NOMO-1 treated with dmso at 0.1 percent for 144 hours (cell line): ENCODE results near the gene GALNT18.

ENCODE experiments used
- DNase-seq: peaks from one replicate; lab custom pipeline; 2025; ENCODE audit not compliant: unreplicated experiment; lab: John Stamatoyannopoulos, UW

The GALNT18 gene

GRCh38 chr11:11415901-11416300 lies 205.9 kb downstream of the GALNT18 start:
- no peak for DNase-seq

GRCh38 chr11:11414996-11415395 lies 206.8 kb downstream of the GALNT18 start:
- no peak for DNase-seq

GRCh38 chr11:11413776-11414175 lies 208.0 kb downstream of the GALNT18 start:
- no peak for DNase-seq

GRCh38 chr11:11411401-11411985 lies 210.3 kb downstream of the GALNT18 start:
- no peak for DNase-seq

GRCh38 chr11:11409901-11410300 lies 211.9 kb downstream of the GALNT18 start:
- DNase-seq = no peak

GRCh38 chr11:11409224-11409623 lies 212.6 kb downstream of the GALNT18 start:
- DNase-seq = no peak

GRCh38 chr11:11408436-11409221 lies 213.2 kb downstream of the GALNT18 start:
- DNase-seq = no peak

GRCh38 chr11:11407763-11408084 lies 214.1 kb downstream of the GALNT18 start:
- no peak for DNase-seq

GRCh38 chr11:11407065-11407762 lies 214.6 kb downstream of the GALNT18 start:
- DNase-seq = no peak

- DNase-seq = no peak
Observed at GRCh38 chr11:11406652-11407051, 215.2 kb downstream of the GALNT18 start.

GRCh38 chr11:11403763-11404725 lies 217.8 kb downstream of the GALNT18 start:
- DNase-seq = no peak

- no peak for DNase-seq
Observed at GRCh38 chr11:11401960-11402535, 219.8 kb downstream of the GALNT18 start.

- DNase-seq = no peak
Observed at GRCh38 chr11:11400635-11401232, 221.1 kb downstream of the GALNT18 start.

- no peak for DNase-seq
Observed at GRCh38 chr11:11400121-11400520, 221.7 kb downstream of the GALNT18 start.

GRCh38 chr11:11397781-11398180 lies 224.0 kb downstream of the GALNT18 start:
- no peak for DNase-seq

- DNase-seq = no peak
Observed at GRCh38 chr11:11397036-11397415, 224.8 kb downstream of the GALNT18 start.

- no peak for DNase-seq
Observed at GRCh38 chr11:11396301-11397035, 225.3 kb downstream of the GALNT18 start.

- DNase-seq = no peak
Observed at GRCh38 chr11:11395126-11395525, 226.7 kb downstream of the GALNT18 start.

- DNase-seq = no peak
Observed at GRCh38 chr11:11394241-11394640, 227.6 kb downstream of the GALNT18 start.
